Hepatic stellate cell (primary cell): ENCODE measurements around the gene ICE2.

Source experiments
- DNase-seq: peaks from one replicate; pipeline ENCODE4 v3.0.0; 2011; ENCODE audit warnings: low spot score

ICE2 gene

DNA sequence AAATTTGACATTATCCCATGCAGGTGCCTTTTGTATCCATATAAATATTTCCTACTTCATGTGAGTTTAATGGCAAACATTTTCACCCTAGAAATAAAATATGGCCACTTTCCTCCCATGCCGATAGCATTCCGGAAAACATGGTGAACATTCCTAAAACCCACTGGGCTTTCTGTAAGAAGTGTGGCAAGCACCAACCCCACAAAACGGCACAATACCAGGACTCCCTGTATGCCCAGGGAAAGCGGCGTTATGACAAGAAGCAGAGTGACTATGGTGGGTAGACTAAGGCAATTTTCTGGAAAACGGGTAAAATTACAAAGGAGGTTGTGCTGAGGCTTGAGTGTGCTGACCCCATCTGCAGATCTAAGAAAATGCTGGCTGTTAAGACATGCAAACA lies 88.7 kb downstream of the ICE2 start:
- no peak for DNase-seq

GRCh38 chr15:60389261-60390077 lies 89.5 kb downstream of the ICE2 start:
- no peak for DNase-seq

DNA sequence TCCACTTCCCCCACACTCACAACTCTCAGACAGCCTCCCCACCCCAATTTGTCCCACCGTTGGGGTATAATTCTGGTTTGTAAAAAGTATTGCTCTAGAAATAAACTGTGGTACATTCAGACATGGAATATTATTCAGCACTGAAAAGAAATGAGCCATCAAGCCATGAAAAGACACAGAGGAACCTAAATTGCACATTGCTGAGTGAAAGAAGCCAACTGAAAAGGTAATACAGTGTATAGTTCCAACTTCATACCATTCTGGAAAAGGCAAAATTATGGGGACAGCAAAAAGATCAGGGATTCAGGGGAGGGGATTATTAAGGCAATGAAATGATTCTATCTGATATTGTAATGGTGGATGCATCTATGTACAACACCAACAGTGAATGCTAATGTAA lies 91.6 kb downstream of the ICE2 start:
- DNase-seq: no peak

DNA sequence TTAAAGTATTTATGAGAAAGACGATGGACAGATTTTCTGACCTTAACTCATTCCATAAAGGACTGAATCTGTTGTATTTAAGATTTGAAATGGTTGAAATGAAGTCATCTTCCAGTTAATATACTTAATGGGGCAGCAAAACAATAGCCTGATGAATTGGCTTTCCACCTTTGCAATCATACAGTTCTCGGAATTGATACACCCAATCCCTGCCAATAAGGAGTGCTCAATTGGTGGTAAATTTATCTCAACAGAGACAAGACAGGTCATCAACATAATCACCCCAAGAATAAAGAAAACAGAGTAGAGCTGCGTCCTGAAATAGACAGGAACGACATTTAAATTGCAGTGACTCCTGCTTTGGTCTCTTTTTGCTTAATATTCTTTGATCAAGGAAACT lies 92.3 kb downstream of the ICE2 start:
- no peak for DNase-seq

GRCh38 chr15:60385620-60386552 lies 93.1 kb downstream of the ICE2 start:
- no peak for DNase-seq

- DNase-seq: no peak
Measured at GRCh38 chr15:60384526-60385126, 94.3 kb downstream of the ICE2 start.

DNA sequence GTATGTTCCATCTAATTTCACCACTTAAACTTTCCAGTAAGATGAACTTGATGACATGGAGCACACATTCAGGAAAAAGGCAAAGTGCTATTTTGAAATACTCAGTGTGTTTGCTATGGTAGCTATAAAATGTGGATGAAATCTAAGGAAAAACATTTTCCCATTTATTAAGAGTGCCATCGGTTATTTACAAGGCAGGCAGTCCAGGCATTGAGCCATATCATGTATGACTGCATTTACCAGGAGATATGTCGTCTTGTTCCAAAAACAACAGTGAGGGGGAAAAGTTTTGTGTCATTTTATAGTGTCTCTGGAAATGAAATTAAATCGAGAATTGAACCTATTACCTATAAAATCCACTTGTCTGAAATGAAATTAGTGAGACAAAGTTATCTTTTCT lies 94.9 kb downstream of the ICE2 start:
- no peak for DNase-seq

DNA sequence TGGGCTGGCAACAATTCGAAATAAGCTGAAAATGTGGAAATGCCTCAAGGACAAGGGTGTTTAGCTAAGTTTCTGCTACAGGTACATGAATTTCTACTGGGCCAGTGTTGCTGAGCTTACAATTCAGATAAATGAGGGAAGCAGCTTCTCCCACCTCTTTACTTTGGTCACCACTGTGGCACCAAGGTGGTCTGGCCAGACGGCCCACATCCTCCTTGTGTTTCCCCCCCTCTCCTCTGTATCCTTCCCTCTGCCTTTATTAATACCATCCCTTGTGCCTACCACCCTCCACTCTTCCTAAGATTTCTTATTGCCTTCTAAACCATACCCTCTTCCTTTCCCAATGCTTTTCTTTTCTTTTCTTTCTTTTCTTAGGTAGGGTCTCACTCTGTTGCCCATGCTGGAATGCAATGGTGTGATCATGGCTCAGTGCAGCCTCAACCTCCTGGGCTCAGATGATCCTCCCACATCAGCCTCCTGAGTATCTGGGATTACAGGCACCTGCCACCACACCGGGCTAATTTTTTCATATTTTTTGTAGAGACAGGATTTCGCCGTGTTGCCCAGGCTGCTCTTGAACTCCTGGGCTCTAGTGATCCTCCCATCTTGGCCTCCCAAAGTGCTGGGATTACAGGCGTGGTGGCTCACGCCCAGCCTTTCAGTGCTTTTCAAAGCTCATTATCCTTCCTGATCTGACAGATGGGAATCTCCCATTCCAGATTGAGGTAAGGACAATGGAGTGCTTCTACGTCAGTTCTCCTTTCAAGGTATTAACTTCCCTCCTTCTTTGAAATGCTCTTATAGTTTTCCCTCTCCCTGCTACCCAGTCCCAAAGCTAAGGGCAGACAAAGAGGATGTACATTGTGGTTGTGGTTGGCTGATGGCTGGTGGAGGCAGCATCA lies 95.9 kb downstream of the ICE2 start:
- no peak for DNase-seq

DNA sequence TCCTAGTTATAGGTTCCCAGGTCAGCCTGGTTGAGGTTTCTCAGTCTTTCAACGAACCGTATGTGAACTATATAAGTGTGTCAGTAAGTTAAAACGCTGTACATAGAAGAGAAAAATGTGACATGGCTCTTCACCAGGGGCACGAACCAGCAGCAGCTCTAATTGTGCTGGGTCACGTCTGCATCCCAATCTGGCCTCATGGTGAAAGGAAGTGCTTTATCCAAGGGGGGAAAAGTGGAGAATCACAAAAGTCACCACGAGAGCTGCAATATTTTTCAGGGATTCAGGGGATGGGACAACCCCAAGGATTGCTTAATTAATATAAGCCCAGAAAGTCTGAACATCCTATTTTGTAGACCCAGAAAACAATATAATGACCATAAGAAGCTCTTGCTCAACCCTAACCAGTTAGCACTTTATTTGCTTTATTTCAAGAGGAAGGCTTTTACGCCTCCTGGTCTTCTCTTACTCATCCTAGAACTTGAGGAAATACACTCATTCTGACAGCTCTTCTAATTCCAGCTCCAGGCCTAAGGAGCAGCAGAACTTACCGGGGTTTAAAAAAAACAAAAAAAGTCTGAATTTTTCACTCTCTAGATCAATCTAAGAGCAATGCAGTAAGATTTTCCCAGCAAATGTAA lies 97.7 kb downstream of the ICE2 start:
- DNase-seq: no peak

DNA sequence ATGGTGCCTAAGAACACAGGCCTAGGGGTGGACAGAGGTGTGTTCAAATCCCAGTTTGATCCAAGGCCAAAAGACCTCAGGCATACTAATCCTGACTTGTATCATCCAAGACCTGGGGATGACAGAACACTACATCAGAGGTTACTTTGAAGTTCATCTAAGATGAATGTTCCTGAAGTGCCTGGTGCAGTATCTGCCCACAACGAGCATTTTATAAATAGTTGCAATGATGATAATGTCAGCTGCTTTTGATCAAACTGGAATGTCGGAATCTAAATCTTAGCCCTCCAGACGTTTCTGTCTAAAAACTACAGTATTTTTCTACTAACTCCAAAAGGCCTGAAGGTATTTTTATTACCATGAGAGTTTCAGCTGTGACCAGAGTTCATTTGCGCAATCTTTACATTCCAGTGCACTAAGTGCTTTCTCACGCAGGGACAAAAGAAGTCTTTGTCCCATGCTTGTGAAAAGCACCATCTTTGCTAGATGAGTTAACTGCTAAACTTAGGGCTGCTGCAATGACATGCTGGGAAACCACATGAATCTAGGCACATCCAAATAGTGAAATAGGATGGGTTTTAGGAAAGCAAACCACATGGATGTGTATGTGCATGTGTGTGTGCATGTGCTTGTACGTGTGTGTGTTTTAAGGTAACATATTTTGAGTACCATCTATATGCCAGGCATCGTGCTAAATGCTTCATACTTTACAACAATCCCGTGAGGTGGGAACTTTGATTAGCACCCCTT lies 99.2 kb downstream of the ICE2 start:
- no peak for DNase-seq

- no peak for DNase-seq
Measured at GRCh38 chr15:60379185-60379524, 99.8 kb downstream of the ICE2 start.

- DNase-seq: no peak
Measured at GRCh38 chr15:60376677-60377095, 102.3 kb downstream of the ICE2 start.

DNA sequence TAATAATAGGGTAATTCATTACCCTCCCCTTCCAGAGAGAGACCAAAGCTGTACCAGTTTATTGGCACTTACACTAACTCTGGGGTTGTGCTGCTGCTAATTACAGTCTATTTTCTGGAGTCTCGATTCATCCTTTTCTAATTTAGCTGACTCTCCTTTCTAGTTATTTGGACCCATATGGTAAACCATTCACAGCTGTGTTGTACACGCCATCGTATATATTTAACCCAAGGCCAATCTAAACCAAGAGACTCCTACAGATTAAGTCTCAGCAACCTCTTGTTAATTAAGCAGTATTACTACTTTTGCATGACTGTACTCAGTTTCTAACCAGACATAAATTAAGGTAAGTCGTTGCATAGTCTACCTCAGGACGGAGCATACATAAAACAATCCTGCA lies 103.6 kb downstream of the ICE2 start:
- no peak for DNase-seq

DNA sequence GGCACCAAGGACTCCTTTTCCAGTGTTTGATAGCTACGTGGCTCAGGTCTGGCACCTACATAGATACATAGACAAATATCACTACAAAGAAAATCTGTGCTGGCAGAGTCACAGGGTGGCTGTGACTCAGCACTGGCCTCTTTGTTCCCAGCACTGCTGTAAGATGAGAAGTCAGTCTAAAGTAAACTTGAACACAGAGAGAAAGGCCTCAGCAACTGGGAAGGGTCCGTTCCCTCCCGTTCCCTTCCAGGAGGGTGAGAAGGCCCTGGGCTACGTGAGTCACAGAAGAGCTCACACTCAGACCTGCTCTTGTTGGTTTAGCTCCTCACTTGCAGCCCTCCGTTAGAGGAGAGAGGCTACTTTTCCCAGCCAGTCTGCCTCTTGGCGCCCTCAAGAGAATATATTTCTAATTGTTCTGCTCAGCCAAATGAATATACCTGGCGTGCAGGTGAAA lies 104.3 kb downstream of the ICE2 start:
- DNase-seq: peak; percentile 55

DNA sequence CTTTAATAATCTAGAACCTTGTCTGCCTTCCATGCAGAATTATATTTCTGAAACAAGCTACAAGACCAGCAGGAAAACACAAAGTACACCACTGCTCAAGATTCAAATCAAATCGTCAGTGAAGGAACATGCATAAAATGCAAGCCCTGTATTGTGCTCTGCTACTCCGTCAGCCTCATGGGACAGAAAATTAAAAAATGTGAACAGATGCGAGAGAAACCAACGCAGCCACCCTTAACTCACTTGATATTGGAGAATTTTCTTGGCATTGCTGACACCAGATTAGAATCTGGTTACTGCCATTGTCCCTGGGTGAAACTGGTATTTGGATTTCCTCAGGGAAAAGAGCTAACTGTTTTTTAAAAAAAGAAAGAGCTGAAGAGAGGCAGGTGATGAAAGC lies 104.7 kb downstream of the ICE2 start:
- no peak for DNase-seq

DNA sequence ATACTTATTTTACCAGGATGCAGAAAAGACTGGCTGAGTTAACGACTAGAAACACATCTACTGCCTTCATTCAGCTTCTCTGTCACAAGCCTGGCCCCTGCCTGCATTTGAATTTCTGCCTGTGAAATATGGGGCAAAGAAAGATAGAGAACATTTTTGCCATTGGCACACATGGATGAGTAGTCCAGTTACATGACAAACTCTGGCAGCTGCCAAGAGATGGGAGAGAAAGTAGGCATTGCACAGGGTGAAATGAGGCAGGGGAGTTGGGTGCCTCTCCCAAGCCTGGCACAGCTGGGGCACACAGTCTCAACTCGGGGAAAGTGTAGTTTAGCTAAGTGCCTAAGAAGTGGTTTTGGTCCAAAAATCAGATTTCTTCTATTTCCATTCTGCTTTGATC lies 105.2 kb downstream of the ICE2 start:
- DNase-seq: no peak

- DNase-seq: no peak
Measured at GRCh38 chr15:60373327-60373726, 105.6 kb downstream of the ICE2 start.

GRCh38 chr15:60372756-60373155 lies 106.2 kb downstream of the ICE2 start:
- DNase-seq: no peak

GRCh38 chr15:60372227-60372626 lies 106.7 kb downstream of the ICE2 start:
- DNase-seq: no peak
